Caco-2 (cell line): ENCODE data around the gene AGAP1. TPM values are rescaled to one million over a fixed set of nuclear protein-coding genes. Genes with fewer than 3 reads are reported as not detected.

Experiments
- BruUV-seq: library from RNA; stranded (reverse); fragments of 400-500 nt; replicated peaks from 2 replicates; lab custom pipeline; 2021; lab: Mats Ljungman, UMichigan
- CTCF ChIA-PET: fragments of 300-600 bp; sonication (Branson Sonifier 250); formaldehyde crosslinking; loops from one replicate; lab custom pipeline; 2022; ENCODE audit warnings: antibody characterized with exemption; lab: Charles Lee
- POLR2A ChIA-PET: fragments of 300-600 bp; sonication (Branson Sonifier 250); formaldehyde crosslinking; loops from one replicate; lab custom pipeline; 2022; ENCODE audit warnings: antibody characterized with exemption; lab: Charles Lee
- DNase-seq, 2 experiments: peaks; one replicate each; pipeline versions ENCODE4 v3.0.0 to v3.0.0-alpha.2; 2020 to 2022
- H3K27me3 ChIP-seq: replicated peaks from 2 replicates; pipeline ENCODE4 v1.6.0; 2011; ENCODE audit warnings: low read length; ENCODE audit not compliant: control insufficient read depth, insufficient read depth
- H3K36me3 ChIP-seq: 2 replicates; pipeline ENCODE4 v1.5.1; 2011; ENCODE audit warnings: low read length; ENCODE audit not compliant: control insufficient read depth, insufficient read depth
- H3K4me1 ChIP-seq: fragments of 250-450 bp; sonication (Bioruptor Pico); 2 replicates; pipeline ENCODE4 v1.5.1; 2020; ENCODE audit warnings: mild to moderate bottlenecking
- H3K4me3 ChIP-seq: 2 replicates; pipeline ENCODE4 v1.5.1; 2011; ENCODE audit warnings: low read depth, mild to moderate bottlenecking, control low read depth, low read length
- H3K9me3 ChIP-seq: fragments of 250-450 bp; sonication (Bioruptor Pico); 2 replicates; pipeline ENCODE4 v1.5.1; 2020; ENCODE audit warnings: mild to moderate bottlenecking, moderate library complexity
- H3K27ac Mint-ChIP-seq: one replicate; pipeline ENCODE4 v1.8.0; 2022; ENCODE audit warnings: mixed read lengths; ENCODE audit not compliant: unreplicated experiment
- H3K27me3 Mint-ChIP-seq: one replicate; pipeline ENCODE4 v1.8.0; 2022; ENCODE audit warnings: mixed read lengths; ENCODE audit not compliant: insufficient read depth, unreplicated experiment
- H3K36me3 Mint-ChIP-seq: one replicate; pipeline ENCODE4 v1.8.0; 2022; ENCODE audit warnings: mild to moderate bottlenecking, mixed read lengths; ENCODE audit not compliant: insufficient read depth, unreplicated experiment
- H3K4me1 Mint-ChIP-seq: one replicate; pipeline ENCODE4 v1.8.0; 2022; ENCODE audit warnings: low read depth, mixed read lengths; ENCODE audit not compliant: unreplicated experiment
- H3K4me3 Mint-ChIP-seq: one replicate; pipeline ENCODE4 v1.8.0; 2022; ENCODE audit warnings: mild to moderate bottlenecking, moderate library complexity, mixed read lengths; ENCODE audit not compliant: unreplicated experiment
- H3K9me3 Mint-ChIP-seq: one replicate; pipeline ENCODE4 v1.8.0; 2022; ENCODE audit warnings: mixed read lengths; ENCODE audit not compliant: unreplicated experiment
- CTCF ChIP-seq, 2 experiments: fragments of 200-600 bp in 1 of 2; IDR thresholded peaks; 1 replicate in 1 of 2; 2 replicates in 1 of 2; pipeline versions ENCODE4 v1.5.1 to v1.8.0; 2011 to 2022; ENCODE audit warnings: antibody characterized with exemption in 1 of 2, control low read depth in 1 of 2, inconsistent platforms in 1 of 2, low read depth in 1 of 2, low read length in 1 of 2, mild to moderate bottlenecking in 1 of 2, moderate library complexity in 1 of 2; ENCODE audit not compliant: insufficient read depth in 1 of 2, severe bottlenecking in 1 of 2, unreplicated experiment in 1 of 2
- intact Hi-C: fragments of 100-400 bp; cut with micrococcal nuclease; formaldehyde crosslinking; loops from one replicate; pipeline ENCODE4 v1.10.0; 2022; ENCODE audit not compliant: unreplicated experiment
- total RNA-seq: library from RNA; stranded (reverse); gene quantifications from 2 replicates; pipeline ENCODE4 v1.2.3, GENCODE V29; 2022

Gene AGAP1
- total RNA-seq, 1 experiment from 2014 or later: 41.7 TPM

- no peak for TF ChIP-seq CTCF (IDR thresholded peaks at IDR 0.05; ENCODE audit: insufficient read depth in 1 of 2, low read depth in 1 of 2, low read length in 1 of 2, severe bottlenecking in 1 of 2, unreplicated experiment in 1 of 2)
- DNase-seq: no peak
- no peak overlapping the region for H3K4me3 ChIP-seq
- no peaks in the 10 kb centered on the region for H3K27me3 ChIP-seq
- Mint-ChIP-seq H3K27ac (no peak overlapping the region), H3K4me3 (no peak overlapping the region), H3K9me3 (no peaks in the 10 kb centered on the region), H3K36me3 (peaks cover 20% of the 10 kb centered on the region), H3K27me3 (no peaks in the 10 kb centered on the region), H3K4me1 (no peaks in the 10 kb centered on the region)
- no peaks in the 10 kb centered on the region for H3K36me3 ChIP-seq
- no peaks in the 10 kb centered on the region for H3K9me3 ChIP-seq
- BruUV-seq: no TSS peak
- H3K4me1 ChIP-seq: no peaks in the 10 kb centered on the region
- intact Hi-C loops: no loop called here
- CTCF ChIA-PET: no interaction called here
- POLR2A ChIA-PET: no interaction called here
Observed at GRCh38 chr2:235810846-235811245, 317.0 kb downstream of the AGAP1 start.

- no TSS peak for BruUV-seq
- H3K27ac Mint-ChIP-seq: no peak overlapping the region
- Histone ChIP-seq H3K4me3 (no peak overlapping the region), H3K9me3 (no peaks in the 10 kb centered on the region), H3K36me3 (no peaks in the 10 kb centered on the region), H3K4me1 (no peaks in the 10 kb centered on the region), H3K27me3 (no peaks in the 10 kb centered on the region)
- H3K4me3 Mint-ChIP-seq: no peak overlapping the region
- POLR2A ChIA-PET: no interaction called here
- H3K9me3 Mint-ChIP-seq: no peaks in the 10 kb centered on the region
- TF ChIP-seq CTCF (IDR thresholded peaks at IDR 0.05; ENCODE audit: insufficient read depth in 1 of 2, low read depth in 1 of 2, low read length in 1 of 2, severe bottlenecking in 1 of 2, unreplicated experiment in 1 of 2): no peak
- no peak for DNase-seq
- peaks cover 20% of the 10 kb centered on the region for H3K36me3 Mint-ChIP-seq
- intact Hi-C loops: no loop called here
- CTCF ChIA-PET: no interaction called here
- H3K27me3 Mint-ChIP-seq: no peaks in the 10 kb centered on the region
- H3K4me1 Mint-ChIP-seq: no peaks in the 10 kb centered on the region
Observed at GRCh38 chr2:235811446-235812184, 317.8 kb downstream of the AGAP1 start.

- no peak for DNase-seq
Observed at GRCh38 chr2:235812185-235812665, 318.4 kb downstream of the AGAP1 start.

More at GRCh38 chr2:235812185-235812665, 318.4 kb downstream of the AGAP1 start:
- Mint-ChIP-seq H3K4me1 (no peaks in the 10 kb centered on the region), H3K36me3 (peaks cover 17% of the 10 kb centered on the region), H3K27ac (no peak overlapping the region), H3K9me3 (no peaks in the 10 kb centered on the region), H3K4me3 (no peak overlapping the region), H3K27me3 (no peaks in the 10 kb centered on the region)
- Histone ChIP-seq H3K4me3 (no peak overlapping the region), H3K27me3 (no peaks in the 10 kb centered on the region), H3K4me1 (no peaks in the 10 kb centered on the region), H3K9me3 (no peaks in the 10 kb centered on the region), H3K36me3 (no peaks in the 10 kb centered on the region)
- CTCF ChIA-PET: no interaction called here
- intact Hi-C loops: no loop called here
- POLR2A ChIA-PET: no interaction called here
- TF ChIP-seq CTCF (IDR thresholded peaks at IDR 0.05; ENCODE audit: insufficient read depth in 1 of 2, low read depth in 1 of 2, low read length in 1 of 2, severe bottlenecking in 1 of 2, unreplicated experiment in 1 of 2): no peak
- BruUV-seq: no TSS peak
